ENCODE measurements around the gene GLI3.

GRCh38 chr7:42090056-42090455, 147.0 kb downstream of the GLI3 start:
- no peak for TF ChIP-seq ZSCAN4 (tag by site-specific recombination; IDR thresholded peaks at IDR 0.05)
- TF ChIP-seq YY1 (tag by site-specific recombination; IDR thresholded peaks at IDR 0.05) = no peak
- TF ChIP-seq ZBTB49 (tag by site-specific recombination; IDR thresholded peaks at IDR 0.05; ENCODE audit: low read depth) = no peak
- TF ChIP-seq CTCF (tag by site-specific recombination; IDR thresholded peaks at IDR 0.05) = no peak
- no peak for TF ChIP-seq ZNF16 (tag by site-specific recombination; IDR thresholded peaks at IDR 0.05; ENCODE audit: low read depth)
- TF ChIP-seq ZNF148 (tag by site-specific recombination; IDR thresholded peaks at IDR 0.05; ENCODE audit: borderline replicate concordance) = no peak
- no peak for TF ChIP-seq KLF8 (tag by site-specific recombination; IDR thresholded peaks at IDR 0.05)
- no peak for TF ChIP-seq ZNF747 (tag by site-specific recombination; IDR thresholded peaks at IDR 0.05)
- no peak for TF ChIP-seq PBX3 (CRISPR knock-in tag; IDR thresholded peaks at IDR 0.05)
